ENCODE data around the gene HSF2BP. TPM values are rescaled to one million over a fixed set of nuclear protein-coding genes. Genes with fewer than 3 reads are reported as not detected.
"Not testable (repeated sequence)": the region's sequence is repeated elsewhere in the genome, so short reads cannot be mapped to it uniquely, and the experiment has no call there.

The HSF2BP gene
- total RNA-seq, 4 donors from 2014 or later = 0.40 to 2.4 (median 1.2) TPM

GRCh38 chr21:43701936-43702784, 42.9 kb upstream of the HSF2BP start:
- no peaks in the 10 kb centered on the region for H3K9me3 ChIP-seq
- no peak overlapping the region for H3K4me3 ChIP-seq
- no peak for TF ChIP-seq CTCF (IDR thresholded peaks at IDR 0.05)
- no peak for TF ChIP-seq EP300 (IDR thresholded peaks at IDR 0.05)
- no peak for TF ChIP-seq POLR2A (IDR thresholded peaks at IDR 0.05)
- TF ChIP-seq POLR2AphosphoS5 (IDR thresholded peaks at IDR 0.05) = no peak
- H3K27me3 ChIP-seq = peaks cover 12% of the 10 kb centered on the region
- H3K4me1 ChIP-seq = no peaks in the 10 kb centered on the region
- ATAC-seq = no peak
- 54% methylated on average over 4 of the region's 29 CpGs; no CpG with 5 or more reads in 1 of the 2 donors for WGBS, 2 donors (ENCODE audit: low coverage in 1 of 2)
- peaks cover 0 to under 1% of the 10 kb centered on the region in 2 donors for H3K36me3 ChIP-seq
- no peak overlapping the region for H3K27ac ChIP-seq

- H3K4me1 ChIP-seq = no peaks in the 10 kb centered on the region
- ATAC-seq = no peak
- H3K36me3 ChIP-seq = peaks cover 0 to 19% of the 10 kb centered on the region in 2 donors
- H3K27ac ChIP-seq = no peak overlapping the region
- no peak overlapping the region for H3K4me3 ChIP-seq
- no peaks in the 10 kb centered on the region for H3K9me3 ChIP-seq
- WGBS, 2 donors (ENCODE audit: low coverage in 1 of 2) = 72 to 74% methylated on average over 3 to 4 of the region's 13 CpGs
- peaks cover 12% of the 10 kb centered on the region for H3K27me3 ChIP-seq
- TF ChIP-seq CTCF (IDR thresholded peaks at IDR 0.05) = no peak
- TF ChIP-seq POLR2AphosphoS5 (IDR thresholded peaks at IDR 0.05) = no peak
- no peak for TF ChIP-seq EP300 (IDR thresholded peaks at IDR 0.05)
- no peak for TF ChIP-seq POLR2A (IDR thresholded peaks at IDR 0.05)
These were observed 40.8 kb upstream of the HSF2BP start for GRCh38 chr21:43699933-43700599.

- H3K27ac ChIP-seq = not testable (repeated sequence)
These were observed 40.1 kb upstream of the HSF2BP start for GRCh38 chr21:43699492-43699777.

GRCh38 chr21:43697758-43698643, 38.7 kb upstream of the HSF2BP start:
- Histone ChIP-seq H3K4me1 (no peaks in the 10 kb centered on the region), H3K27me3 (peaks cover 9% of the 10 kb centered on the region), H3K4me3 (no peak overlapping the region), H3K36me3 (peaks cover 0 to 39% of the 10 kb centered on the region in 2 donors), H3K9me3 (no peaks in the 10 kb centered on the region), H3K27ac (no peak overlapping the region)
- TF ChIP-seq CTCF (IDR thresholded peaks at IDR 0.05) = no peak
- no peak for ATAC-seq
- WGBS, 2 donors (ENCODE audit: low coverage in 1 of 2) = 92 to 100% methylated on average over 1 to 8 of the region's 11 CpGs

More at GRCh38 chr21:43699492-43699777, 40.1 kb upstream of the HSF2BP start:
- H3K27me3 ChIP-seq = peaks cover 12% of the 10 kb centered on the region
- peaks cover 0 to 25% of the 10 kb centered on the region in 2 donors for H3K36me3 ChIP-seq
- H3K4me3 ChIP-seq, ATAC-seq, H3K9me3 ChIP-seq, H3K4me1 ChIP-seq: not testable (repeated sequence)
- WGBS, 2 donors (ENCODE audit: low coverage in 1 of 2) = 84 to 95% methylated on average over 2 to 4 of the region's 5 CpGs

GRCh38 chr21:43696214-43696613, 36.9 kb upstream of the HSF2BP start:
- H3K4me1 ChIP-seq = no peaks in the 10 kb centered on the region
- H3K9me3 ChIP-seq = no peaks in the 10 kb centered on the region
- no peak overlapping the region for H3K4me3 ChIP-seq
- no peaks in the 10 kb centered on the region for H3K27me3 ChIP-seq
- peaks cover 0 to 57% of the 10 kb centered on the region in 2 donors for H3K36me3 ChIP-seq
- H3K27ac ChIP-seq = no peak overlapping the region
- no peak for ATAC-seq
- no peak for TF ChIP-seq POLR2AphosphoS5 (IDR thresholded peaks at IDR 0.05)
- no peak for TF ChIP-seq CTCF (IDR thresholded peaks at IDR 0.05)
- no peak for TF ChIP-seq EP300 (IDR thresholded peaks at IDR 0.05)
- TF ChIP-seq POLR2A (IDR thresholded peaks at IDR 0.05) = no peak
- 100% methylated on average over 1 to 2 of the region's 17 CpGs for WGBS, 2 donors (ENCODE audit: low coverage in 1 of 2)

All from gastroesophageal sphincter (tissue), 4 donors.